K562 (cell line): Measurements from ENCODE around the gene FBLN7. TPM values are rescaled to one million over a fixed set of nuclear protein-coding genes. Genes with fewer than 3 reads are reported as not detected.
A peak's percentile ranks its signal among the peaks of the same experiment; 100 is the strongest.

Experiments used
- ATAC-seq: fragments of 200-7000 bp; cut with Tn5 transposase; 3 replicates; pipeline ENCODE4 v1.9.1; 2020; ENCODE audit warnings: moderate library complexity
- BruUV-seq: library from RNA; stranded (reverse); fragments of 400-500 nt; replicated peaks from 2 replicates; lab custom pipeline; 2021; lab: Mats Ljungman, UMichigan
- CTCF ChIA-PET: fragments of 300-600 bp; formaldehyde crosslinking; extraction: SDS; loops from one replicate; lab custom pipeline; 2021; ENCODE audit warnings: low intra/inter-chr PET ratio; lab: Yijun Ruan, JAX
- POLR2A ChIA-PET: fragments of 300-600, 350-650 bp; sonication (Branson Sonifier 250); formaldehyde crosslinking; extraction: SDS; loops from one replicate; lab custom pipeline; 2021; ENCODE audit warnings: antibody characterized with exemption, inconsistent platforms; lab: Yijun Ruan, JAX
- DNase-seq, 4 experiments: peaks; one replicate each; pipeline versions ENCODE4 v3.0.0 to v3.0.0-alpha.2; 2011 to 2018; ENCODE audit warnings: low spot score in 3 of 4, mixed read lengths in 3 of 4; ENCODE audit errors: extremely low read depth in 1 of 4
- FAIRE-seq: peaks from 2 replicates; lab custom pipeline; 2011; peaks lifted over from hg19 to GRCh38; lab: Jason Lieb, UNC
- H2AFZ ChIP-seq: 2 replicates; pipeline ENCODE4 v1.6.0; 2011; ENCODE audit warnings: low read depth, low read length, control low read depth, inconsistent platforms
- H3K27ac ChIP-seq: fragments of 200-600 bp; 3 replicates; pipeline ENCODE4 v1.8.0; 2011; ENCODE audit warnings: low read depth, mild to moderate bottlenecking, control low read depth, inconsistent platforms, low read length, moderate library complexity, mixed read lengths; ENCODE audit errors: extremely low read depth
- H3K27me3 ChIP-seq, 2 experiments: fragments of 300-600 bp in 1 of 2; 2 replicates in 1 of 2; 3 replicates in 1 of 2; pipeline versions ENCODE4 v1.6.0 to v1.8.0; 2011; ENCODE audit warnings: inconsistent platforms in 2 of 2, low read length in 2 of 2, mild to moderate bottlenecking in 1 of 2, mixed read lengths in 1 of 2, moderate library complexity in 1 of 2; ENCODE audit not compliant: control insufficient read depth in 2 of 2, insufficient read depth in 2 of 2
- H3K36me3 ChIP-seq: fragments of 300-600 bp; 3 replicates; pipeline ENCODE4 v1.8.0; 2011; ENCODE audit warnings: mild to moderate bottlenecking, low read length, inconsistent platforms; ENCODE audit not compliant: control insufficient read depth, insufficient read depth
- H3K4me1 ChIP-seq, 2 experiments: fragments of 200-600 bp in 1 of 2; replicated peaks in 1 of 2; 2 replicates in 1 of 2; 3 replicates in 1 of 2; pipeline versions ENCODE4 v1.5.1 to v1.8.0; 2011; ENCODE audit warnings: inconsistent platforms in 2 of 2, low read length in 2 of 2, mild to moderate bottlenecking in 1 of 2, mixed read lengths in 1 of 2, moderate library complexity in 1 of 2; ENCODE audit not compliant: control insufficient read depth in 2 of 2, insufficient read depth in 2 of 2
- H3K4me2 ChIP-seq: 2 replicates; pipeline ENCODE4 v1.6.1; 2011; ENCODE audit warnings: low read length, control low read depth, inconsistent platforms, mixed read lengths; ENCODE audit not compliant: insufficient read depth
- H3K4me3 ChIP-seq: fragments of 200-600 bp; sonication (generic), shearing (Covaris generic); 2 replicates; pipeline ENCODE4 v1.5.1; 2016; ENCODE audit warnings: control low read depth, inconsistent platforms
- H3K79me2 ChIP-seq: fragments of 200-600 bp; 3 replicates; pipeline ENCODE4 v1.8.0; 2011; ENCODE audit warnings: low read length, inconsistent platforms; ENCODE audit not compliant: control insufficient read depth, insufficient read depth
- H3K9ac ChIP-seq, 2 experiments: 2 replicates each; pipeline versions ENCODE4 v1.6.0 to v1.6.1; 2011; ENCODE audit warnings: low read depth in 2 of 2, low read length in 2 of 2, control low read depth in 1 of 2, inconsistent platforms in 1 of 2, mild to moderate bottlenecking in 1 of 2, mixed read lengths in 1 of 2; ENCODE audit not compliant: insufficient read depth in 1 of 2
- H3K9me1 ChIP-seq: one replicate; pipeline ENCODE4 v1.6.0; 2011; ENCODE audit warnings: inconsistent platforms, mild to moderate bottlenecking, low read length, moderate library complexity; ENCODE audit not compliant: control insufficient read depth, insufficient read depth
- H3K9me3 ChIP-seq: replicated peaks from 2 replicates; pipeline ENCODE4 v1.5.1; 2011; ENCODE audit warnings: low read depth, low read length, inconsistent platforms; ENCODE audit not compliant: control insufficient read depth, insufficient read depth
- H4K20me1 ChIP-seq: replicated peaks from 2 replicates; pipeline ENCODE4 v1.6.1; 2011; ENCODE audit warnings: low read length, inconsistent platforms, mixed read lengths; ENCODE audit not compliant: control insufficient read depth, insufficient read depth
- CTCF ChIP-seq, 3 experiments: IDR thresholded peaks in 2 of 3; conservative IDR thresholded peaks in 1 of 3; 2 replicates each; pipeline ENCODE4 v1.5.1; 2011 to 2012; ENCODE audit warnings: low read length in 3 of 3, mild to moderate bottlenecking in 3 of 3, control low read depth in 2 of 3, improper control_type of control experiment in 1 of 3, inconsistent platforms in 1 of 3, low read depth in 1 of 3, mixed read lengths in 1 of 3, moderate library complexity in 1 of 3; ENCODE audit not compliant: insufficient read depth in 2 of 3
- PREB ChIP-seq: sonication (generic); formaldehyde crosslinking; IDR thresholded peaks from 2 replicates; pipeline ENCODE4 v1.8.1; 2023; ENCODE audit warnings: mild to moderate bottlenecking, missing genetic modification reagents
- RAD21 ChIP-seq, 2 experiments: fragments of 250-450 bp in 1 of 2; fragments of 450-650 bp in 1 of 2; sonication (Bioruptor Pico) in 1 of 2; formaldehyde crosslinking in 1 of 2; IDR thresholded peaks in 1 of 2; conservative IDR thresholded peaks in 1 of 2; 2 replicates each; pipeline versions ENCODE4 v1.4.0 to v1.8.0; 2020 to 2022; ENCODE audit warnings: mild to moderate bottlenecking in 2 of 2, moderate library complexity in 1 of 2
- WGBS: fragments of 100-300 bp; shearing (Covaris generic); methylation state at CpG from one replicate; pipeline ENCODE4 v1.1.6; 2016; ENCODE audit warnings: low coverage, mixed read lengths; ENCODE audit not compliant: insufficient coverage; ENCODE audit errors: missing lambda C conversion rate; 5-methylcytosine and 5-hydroxymethylcytosine counted together
- in situ Hi-C: fragments of 300-500 bp; cut with MboI; formaldehyde crosslinking; loops from 4 replicates; pipeline ENCODE4 v1.15.0; 2018; ENCODE audit warnings: inconsistent platforms, mixed read lengths
- intact Hi-C: fragments of 100-400 bp; cut with micrococcal nuclease; formaldehyde crosslinking; loops from 2 replicates; pipeline ENCODE4 v1.14.2; 2022
- polyA plus RNA-seq, 8 experiments: library from polyadenylated mRNA; depleted of rRNA in 4 of 8; stranded (reverse) in 5 of 8; unstranded in 3 of 8; fragments of >200 nt; fragmentation: Nextera tagmentation in 2 of 8; fragmentation: Illumina TruSeq in 1 of 8; extraction: Ambion mirVana in 2 of 8; extraction: Trizol in 1 of 8; gene quantifications; 2 replicates each; pipeline versions ENCODE4 v1.2.1 to v1.2.3, GENCODE V29; 2011 to 2014; ENCODE audit warnings: inconsistent platforms in 1 of 8, missing spikeins in 1 of 8
- total RNA-seq, 7 experiments: library from RNA; depleted of rRNA in 6 of 7; stranded (reverse); fragments of >200 nt in 6 of 7; fragmentation: Illumina TruSeq in 2 of 7; extraction: Trizol in 2 of 7; gene quantifications; 2 replicates each; pipeline versions ENCODE4 v1.2.1 to v1.2.3, GENCODE V29; 2011 to 2021; ENCODE audit warnings: low replicate concordance in 1 of 7
- TF ChIP-seq, protein P1 (sequence below): fragments of 450-650 bp; formaldehyde crosslinking; conservative IDR thresholded peaks from 2 replicates; pipeline ENCODE4 v1.4.0; 2022; ENCODE audit warnings: mild to moderate bottlenecking, missing genetic modification characterization
- TF ChIP-seq, protein P2 (sequence below), 2 experiments: fragments of 450-650 bp; conservative IDR thresholded peaks; 2 replicates each; pipeline ENCODE4 v1.6.1; 2017; ENCODE audit warnings: mild to moderate bottlenecking in 2 of 2, moderate library complexity in 2 of 2

FBLN7 gene
- total and polyA plus RNA-seq, 9 of the 15 experiments (the other 6 are each of a cell fraction or from before 2014, with no cell fraction given) = 0.13 TPM; not detected in 8

DNA sequence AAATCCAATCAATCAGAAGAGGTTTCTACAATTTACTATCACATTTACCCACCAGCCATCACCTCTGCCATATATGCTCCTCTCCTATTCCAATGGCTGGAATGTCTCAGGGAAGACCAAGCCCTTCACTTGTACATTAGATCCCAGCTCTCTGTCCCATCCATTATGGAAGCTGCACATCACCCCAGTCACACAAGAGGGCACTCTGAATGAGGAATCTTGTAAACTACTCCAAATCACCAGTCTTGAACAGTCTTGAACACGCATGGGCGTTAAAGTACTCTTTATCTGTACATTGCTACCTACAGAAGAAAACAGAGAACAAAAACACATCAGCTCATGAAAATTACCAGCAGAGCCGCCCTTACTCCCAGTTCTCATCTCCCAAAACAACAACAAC is 78.0 kb downstream of the FBLN7 start:
- CTCF ChIA-PET = interaction anchor here (0.7 kb wide), 1 partner anchor 11 kb away, joined by 3 read pairs; no protein-coding TSS in a partner anchor
- Histone ChIP-seq H3K4me3 (no peak overlapping the region), H3K9me3 (no peaks in the 10 kb centered on the region), H3K36me3 (peaks cover 26% of the 10 kb centered on the region; the same call in 2 of the 3 replicates), H3K27ac (no peak overlapping the region), H2AFZ (no peak overlapping the region), H3K4me2 (no peak overlapping the region), H3K27me3 (no peaks in the 10 kb centered on the region), H3K79me2 (no peaks in the 10 kb centered on the region), H4K20me1 (no peaks in the 10 kb centered on the region), H3K9ac (no peak overlapping the region), H3K9me1 (no peaks in the 10 kb centered on the region), H3K4me1 (no peaks in the 10 kb centered on the region)
- ATAC-seq (peak; percentile 71; the same call in 1 of the 3 replicates), DNase-seq (peak in 2 of 4 experiments; percentile 20 to 23), FAIRE-seq (peak; percentile 74)
- intact Hi-C loops = no loop called here
- TSS peak; percentile 32 for BruUV-seq
- WGBS = 91% methylated on average over 3 of the region's 3 CpGs
- POLR2A ChIA-PET = no interaction called here
- in situ Hi-C loops = no loop called here
- TF ChIP-seq, protein P1, sequence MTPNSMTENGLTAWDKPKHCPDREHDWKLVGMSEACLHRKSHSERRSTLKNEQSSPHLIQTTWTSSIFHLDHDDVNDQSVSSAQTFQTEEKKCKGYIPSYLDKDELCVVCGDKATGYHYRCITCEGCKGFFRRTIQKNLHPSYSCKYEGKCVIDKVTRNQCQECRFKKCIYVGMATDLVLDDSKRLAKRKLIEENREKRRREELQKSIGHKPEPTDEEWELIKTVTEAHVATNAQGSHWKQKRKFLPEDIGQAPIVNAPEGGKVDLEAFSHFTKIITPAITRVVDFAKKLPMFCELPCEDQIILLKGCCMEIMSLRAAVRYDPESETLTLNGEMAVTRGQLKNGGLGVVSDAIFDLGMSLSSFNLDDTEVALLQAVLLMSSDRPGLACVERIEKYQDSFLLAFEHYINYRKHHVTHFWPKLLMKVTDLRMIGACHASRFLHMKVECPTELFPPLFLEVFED (CRISPR knock-in tag) = no peak
- TF ChIP-seq PREB (CRISPR knock-in tag) (no peak), RAD21 (CRISPR knock-in tag; conservative IDR thresholded peaks at IDR 0.05 in 1 of 2, IDR thresholded peaks at IDR 0.05 in 1 of 2) (peak in 1 of 2 experiments; percentile 62; a peak in 2 of 4 replicates), CTCF (IDR thresholded peaks at IDR 0.05 in 2 of 3, conservative IDR thresholded peaks at IDR 0.05 in 1 of 3; ENCODE audit: insufficient read depth in 2 of 3, low read depth in 1 of 3, low read length in 3 of 3) (peak; percentile 13 to 40 (median 39); a peak in 3 of 6 replicates)
- TF ChIP-seq, protein P2, sequence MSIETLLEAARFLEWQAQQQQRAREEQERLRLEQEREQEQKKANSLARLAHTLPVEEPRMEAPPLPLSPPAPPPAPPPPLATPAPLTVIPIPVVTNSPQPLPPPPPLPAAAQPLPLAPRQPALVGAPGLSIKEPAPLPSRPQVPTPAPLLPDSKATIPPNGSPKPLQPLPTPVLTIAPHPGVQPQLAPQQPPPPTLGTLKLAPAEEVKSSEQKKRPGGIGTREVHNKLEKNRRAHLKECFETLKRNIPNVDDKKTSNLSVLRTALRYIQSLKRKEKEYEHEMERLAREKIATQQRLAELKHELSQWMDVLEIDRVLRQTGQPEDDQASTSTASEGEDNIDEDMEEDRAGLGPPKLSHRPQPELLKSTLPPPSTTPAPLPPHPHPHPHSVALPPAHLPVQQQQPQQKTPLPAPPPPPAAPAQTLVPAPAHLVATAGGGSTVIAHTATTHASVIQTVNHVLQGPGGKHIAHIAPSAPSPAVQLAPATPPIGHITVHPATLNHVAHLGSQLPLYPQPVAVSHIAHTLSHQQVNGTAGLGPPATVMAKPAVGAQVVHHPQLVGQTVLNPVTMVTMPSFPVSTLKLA (conservative IDR thresholded peaks at IDR 0.05) = no peak
